ENCODE measurements around the gene BCL2L11.

- TF ChIP-seq POLR2AphosphoS5 (IDR thresholded peaks at IDR 0.05; ENCODE audit: low read depth) (no peak), CTCF (conservative IDR thresholded peaks at IDR 0.05; ENCODE audit: low read depth in 2 of 2) (no peak), EZH2 (IDR thresholded peaks at IDR 0.05; ENCODE audit: low read depth, unreplicated experiment) (no peak), CREB1 (CRISPR knock-in tag; IDR thresholded peaks at IDR 0.05; ENCODE audit: low read depth) (no peak), ZNF331 (CRISPR knock-in tag; IDR thresholded peaks at IDR 0.05; ENCODE audit: low read depth) (no peak)
- TF ChIP-seq, protein P1, sequence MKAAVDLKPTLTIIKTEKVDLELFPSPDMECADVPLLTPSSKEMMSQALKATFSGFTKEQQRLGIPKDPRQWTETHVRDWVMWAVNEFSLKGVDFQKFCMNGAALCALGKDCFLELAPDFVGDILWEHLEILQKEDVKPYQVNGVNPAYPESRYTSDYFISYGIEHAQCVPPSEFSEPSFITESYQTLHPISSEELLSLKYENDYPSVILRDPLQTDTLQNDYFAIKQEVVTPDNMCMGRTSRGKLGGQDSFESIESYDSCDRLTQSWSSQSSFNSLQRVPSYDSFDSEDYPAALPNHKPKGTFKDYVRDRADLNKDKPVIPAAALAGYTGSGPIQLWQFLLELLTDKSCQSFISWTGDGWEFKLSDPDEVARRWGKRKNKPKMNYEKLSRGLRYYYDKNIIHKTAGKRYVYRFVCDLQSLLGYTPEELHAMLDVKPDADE (IDR thresholded peaks at IDR 0.05): no peak
These were observed 38.9 kb downstream of the BCL2L11 start for GRCh38 chr2:111159641-111160040.
